Measurements from ENCODE around the gene CACNA1B.

Gene CACNA1B

DNA sequence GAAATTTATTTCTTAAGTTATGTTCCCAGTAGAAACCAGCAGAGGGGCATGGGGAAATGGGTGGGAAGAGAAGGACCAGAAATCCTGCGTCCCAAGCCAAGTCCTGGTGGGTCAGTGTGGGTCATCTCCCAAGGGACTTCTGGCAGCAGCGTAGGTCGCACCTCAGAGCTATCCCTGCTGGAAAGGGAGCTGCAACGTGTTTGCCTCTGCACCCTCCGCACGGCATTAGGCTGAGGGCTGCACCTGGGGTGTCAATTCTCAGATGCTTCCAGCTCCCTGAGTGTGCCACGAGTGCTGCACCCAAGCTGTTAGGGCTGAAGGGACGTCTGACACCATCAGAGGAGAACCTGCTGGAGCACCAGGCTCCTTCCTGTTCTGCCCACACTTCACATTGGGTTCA, 182.8 kb downstream of the CACNA1B start:
- DNase-seq: no peak

DNA sequence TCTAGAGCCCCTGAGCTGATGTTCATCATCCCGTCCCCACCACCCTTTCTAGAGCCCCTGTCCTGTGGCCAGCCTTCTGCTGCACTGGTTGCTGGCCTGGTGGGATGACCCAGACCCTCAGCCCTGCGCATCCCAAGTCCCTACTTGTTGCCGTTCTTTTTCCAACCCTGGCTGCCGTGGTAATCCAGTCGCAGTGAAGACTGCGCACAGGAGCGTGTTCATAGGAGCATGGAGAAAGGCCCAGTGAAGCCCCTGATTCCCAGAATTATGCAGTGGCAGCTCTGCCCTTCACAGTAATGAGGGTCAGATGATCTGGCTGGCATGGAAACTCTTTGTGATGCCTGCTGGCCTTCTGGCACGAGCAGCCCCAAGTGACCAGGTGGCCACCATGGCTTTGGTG, 183.3 kb downstream of the CACNA1B start:
- DNase-seq: no peak

DNA sequence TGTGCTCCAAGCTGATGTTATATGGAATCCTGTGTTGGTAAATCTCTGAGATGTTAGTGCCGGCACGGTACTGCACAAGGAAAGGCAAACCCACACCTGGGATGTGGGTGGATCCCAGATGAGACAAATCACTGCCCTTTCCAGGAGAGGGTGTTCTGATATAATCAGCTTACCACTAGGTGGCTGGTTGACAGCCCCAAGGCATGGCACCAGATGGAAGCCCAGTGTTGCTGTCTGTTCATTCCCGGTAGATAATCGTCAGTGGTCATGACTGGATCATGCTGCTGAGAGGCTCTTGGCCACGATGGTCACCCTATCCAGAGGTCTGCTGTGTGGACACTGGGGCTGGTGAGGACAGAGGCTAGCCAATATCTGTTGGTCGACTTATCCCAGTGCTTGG, 184.0 kb downstream of the CACNA1B start:
- no peak for DNase-seq

DNA sequence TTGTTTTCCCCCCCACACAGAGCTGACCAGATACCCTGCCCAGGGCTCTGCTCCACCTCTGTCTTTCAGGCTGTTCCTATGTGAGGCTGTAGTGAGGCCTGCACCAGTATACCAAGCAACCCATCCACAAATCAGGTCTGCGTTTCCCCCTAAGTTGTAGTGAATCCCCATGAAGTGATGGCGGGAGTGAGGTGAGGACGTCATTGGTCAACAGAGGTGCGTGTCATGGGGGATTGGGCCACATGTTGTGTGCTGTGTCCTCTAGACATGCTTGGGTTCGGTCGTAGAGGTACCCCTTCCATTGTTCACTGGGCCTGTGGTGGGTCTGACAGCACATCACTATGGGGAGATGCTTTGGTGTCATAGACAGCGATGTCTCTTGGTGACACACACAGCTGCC, 184.6 kb downstream of the CACNA1B start:
- no peak for DNase-seq

DNA sequence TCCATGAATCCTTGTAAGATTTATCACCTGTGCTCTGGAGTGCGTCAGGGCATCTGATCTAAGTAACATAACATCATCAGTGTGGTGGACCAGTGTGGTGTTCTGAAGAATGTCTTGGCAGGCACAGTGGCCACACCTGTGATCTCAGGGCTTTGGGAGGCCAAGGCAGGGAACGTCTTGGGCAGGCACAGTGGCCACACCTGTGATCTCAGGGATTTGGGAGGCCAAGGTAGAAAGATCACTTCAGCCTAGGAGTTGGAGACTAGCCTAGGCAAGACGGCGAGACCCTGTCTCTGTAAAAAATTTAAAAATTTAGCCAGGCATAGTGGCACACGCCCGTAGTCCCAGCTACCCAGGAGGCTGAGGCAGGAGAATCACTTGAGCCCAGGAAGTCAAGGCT, 185.5 kb downstream of the CACNA1B start:
- DNase-seq: no peak

DNA sequence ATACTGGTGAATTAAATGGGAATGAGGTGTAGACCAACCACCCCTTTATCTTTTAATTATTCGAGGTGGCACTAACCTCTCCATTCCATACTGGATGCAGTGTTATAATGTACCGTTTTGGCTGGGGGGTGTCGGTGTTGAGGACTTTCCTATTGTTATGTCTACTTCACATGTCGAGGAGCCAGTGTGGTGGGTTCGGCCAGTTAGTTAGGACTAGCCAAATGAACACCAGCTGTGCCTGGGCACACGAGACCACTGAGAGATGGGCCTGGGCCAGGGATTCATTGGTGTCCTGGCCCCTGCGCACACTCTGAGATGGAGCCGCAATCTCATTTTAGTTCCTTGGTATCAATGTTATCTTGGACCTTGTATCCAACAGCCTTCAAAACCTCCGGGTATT, 186.2 kb downstream of the CACNA1B start:
- no peak for DNase-seq

DNA sequence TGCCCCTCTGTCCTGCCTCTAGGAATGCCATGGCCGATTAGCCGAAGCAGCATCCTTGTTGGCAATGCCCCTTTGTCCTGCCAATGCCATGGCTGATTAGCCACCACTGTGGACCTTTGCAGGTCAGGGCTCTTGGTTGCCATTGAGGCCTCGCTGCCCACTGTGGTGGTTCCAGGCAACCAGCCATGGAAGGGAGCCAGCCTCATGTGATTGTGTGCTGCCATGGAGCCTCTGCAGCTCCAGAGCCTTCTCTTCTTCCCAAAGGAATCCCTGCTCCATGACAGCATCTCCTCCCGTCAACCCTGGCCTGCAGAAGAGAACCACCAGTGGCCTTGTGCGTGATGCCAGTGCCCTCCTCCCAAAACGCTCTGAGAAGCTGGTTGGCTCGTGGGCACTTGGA, 187.0 kb downstream of the CACNA1B start:
- no peak for DNase-seq

DNA sequence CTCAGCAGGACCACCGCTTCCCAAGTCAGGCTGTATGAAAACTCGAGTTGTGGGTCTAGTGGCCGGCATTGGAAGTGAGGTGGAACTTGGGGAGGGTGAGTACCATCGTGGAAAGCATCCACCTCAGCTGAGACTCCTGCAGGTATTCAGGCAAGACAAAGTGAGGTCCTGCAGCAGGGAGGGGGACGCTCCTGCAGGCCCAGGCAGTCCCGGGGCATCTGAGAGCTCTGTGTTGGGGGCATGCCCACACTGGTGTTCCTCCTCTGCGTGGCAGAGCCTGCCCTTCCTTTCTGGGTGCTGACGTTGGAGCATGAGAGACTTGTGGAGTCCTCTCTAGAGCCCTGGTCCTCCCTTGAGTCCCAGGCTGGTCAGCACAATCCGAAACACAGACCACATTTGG, 187.7 kb downstream of the CACNA1B start:
- no peak for DNase-seq

DNA sequence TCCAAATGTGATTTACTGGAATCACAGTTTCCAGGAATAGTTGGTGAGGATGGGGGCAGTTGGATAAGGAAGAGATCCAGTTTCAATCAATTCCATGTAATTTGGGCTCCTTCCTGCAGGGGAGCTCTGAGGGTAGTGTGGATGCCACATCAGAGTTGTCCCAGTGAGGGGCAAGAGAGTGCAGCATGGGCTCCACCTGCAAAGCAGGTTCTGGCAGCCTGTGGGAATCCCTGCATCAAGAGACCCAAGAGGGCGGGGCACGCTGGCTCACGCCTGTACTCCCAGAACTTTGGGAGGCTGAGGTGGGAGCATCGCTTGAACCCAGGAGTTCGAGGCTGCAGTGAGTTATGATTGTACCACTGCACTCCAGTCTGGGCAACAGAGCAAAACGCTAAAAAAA, 188.5 kb downstream of the CACNA1B start:
- DNase-seq: no peak

DNA sequence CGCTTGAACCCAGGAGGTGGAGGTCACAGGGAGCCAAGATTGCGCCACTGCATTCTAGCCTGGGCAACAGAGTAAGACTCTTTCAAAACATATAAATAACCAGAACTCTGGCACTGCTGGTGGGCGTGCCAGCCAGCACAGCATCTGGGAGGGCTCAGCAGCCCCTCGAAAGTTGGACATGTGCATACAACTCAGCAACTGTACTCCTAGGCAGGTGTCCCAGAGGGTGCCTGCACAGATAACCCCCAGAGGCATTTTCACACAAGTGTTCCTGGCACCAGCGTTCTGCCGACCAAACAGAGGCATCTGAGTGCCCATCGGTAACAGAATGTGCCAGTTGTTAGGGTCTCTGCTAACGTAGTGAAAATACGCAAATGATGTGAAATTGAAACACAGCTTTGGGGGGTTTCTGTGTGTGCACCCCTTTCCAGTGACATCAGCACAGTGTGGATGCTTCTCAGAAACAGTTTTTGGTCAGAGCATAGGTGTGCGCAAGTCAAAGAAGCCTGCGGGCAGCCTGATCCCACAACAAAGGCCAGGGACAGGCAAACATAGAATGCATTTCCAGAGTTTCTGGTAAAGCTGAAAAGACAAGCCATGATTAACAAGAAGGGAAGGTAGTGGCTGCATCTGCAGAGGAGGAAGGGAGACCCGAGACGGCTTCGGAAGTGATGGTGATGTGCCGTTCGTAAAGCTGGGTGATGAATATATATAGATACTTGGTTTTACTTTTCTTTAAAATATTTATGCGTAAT, 190.2 kb downstream of the CACNA1B start:
- no peak for DNase-seq

DNA sequence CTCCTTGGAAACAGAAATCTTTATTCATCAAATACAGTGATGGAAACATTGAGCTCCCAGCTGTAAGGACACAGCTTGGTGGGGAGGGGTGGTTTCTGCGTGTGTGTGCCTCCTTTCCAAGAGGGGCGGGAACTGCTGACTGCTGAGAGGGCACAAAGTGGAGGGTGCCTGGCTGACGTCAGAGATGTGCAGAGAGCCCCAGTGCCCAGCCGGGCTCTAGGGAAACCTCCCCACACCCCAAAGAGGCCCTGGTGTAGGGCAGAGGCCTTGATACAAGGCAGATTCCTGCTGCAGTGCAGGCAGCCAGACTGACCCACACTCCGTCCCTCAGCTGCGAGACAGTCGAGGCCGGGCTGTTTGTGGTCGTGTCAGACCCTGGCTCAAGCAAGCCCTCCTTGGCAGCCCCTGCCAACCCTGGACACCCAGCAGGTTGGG, 191.0 kb downstream of the CACNA1B start:
- no peak for DNase-seq

DNA sequence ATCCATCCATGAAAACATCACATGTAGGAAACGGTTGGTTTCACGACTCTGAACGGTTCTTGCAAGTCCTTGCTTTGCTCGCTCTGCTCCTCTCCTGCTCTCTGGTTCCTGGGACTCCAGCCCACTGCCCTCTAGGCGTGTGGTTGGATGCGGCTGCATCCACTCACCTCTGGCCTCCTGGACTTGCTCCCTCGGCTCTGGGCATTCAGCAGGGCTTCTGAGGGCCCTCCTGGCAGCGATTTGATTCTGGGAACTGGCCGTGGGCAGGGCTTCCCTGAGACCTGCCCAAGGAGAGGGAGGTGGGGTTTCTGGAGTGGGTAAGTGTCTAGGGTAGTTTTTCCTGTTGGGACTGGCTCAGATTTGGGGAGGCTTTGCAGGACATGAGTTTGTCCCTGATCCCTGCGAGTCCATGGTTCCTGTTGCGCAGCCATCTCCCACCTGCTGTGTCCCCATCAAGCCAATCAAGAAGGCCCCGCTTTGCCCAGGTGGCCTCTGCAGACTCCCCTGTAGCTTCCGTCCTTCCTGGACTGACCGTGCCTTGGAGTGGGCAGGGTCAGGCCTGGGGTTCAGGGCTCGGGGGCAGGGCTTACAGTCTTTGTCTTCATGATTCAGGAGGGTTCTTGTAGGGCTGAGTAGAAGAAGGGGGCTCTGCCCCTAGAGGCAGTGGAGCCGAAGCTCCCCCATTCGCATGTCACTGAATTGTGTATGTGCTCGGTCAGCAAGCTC, 192.3 kb downstream of the CACNA1B start:
- DNase-seq: no peak

DNA sequence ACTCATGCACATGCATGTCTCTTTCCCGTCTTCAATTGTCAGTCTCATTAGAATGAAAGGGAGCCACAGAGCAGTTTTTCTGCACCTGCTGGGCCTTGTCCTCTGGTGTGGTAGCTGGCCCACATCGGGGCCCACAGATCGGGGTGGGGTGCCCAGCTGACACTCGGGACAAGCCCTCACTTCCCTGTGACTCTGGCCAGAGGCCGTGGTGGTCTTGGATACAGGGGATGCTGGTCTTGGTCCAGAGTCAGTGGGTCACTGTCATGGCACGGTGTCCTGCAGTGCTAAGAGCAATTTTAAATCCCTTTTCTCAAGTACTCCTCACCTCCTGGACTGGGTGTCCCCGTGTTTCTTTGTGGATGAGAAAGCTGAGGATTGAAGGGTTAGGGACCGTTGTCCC, 193.2 kb downstream of the CACNA1B start:
- no peak for DNase-seq

DNA sequence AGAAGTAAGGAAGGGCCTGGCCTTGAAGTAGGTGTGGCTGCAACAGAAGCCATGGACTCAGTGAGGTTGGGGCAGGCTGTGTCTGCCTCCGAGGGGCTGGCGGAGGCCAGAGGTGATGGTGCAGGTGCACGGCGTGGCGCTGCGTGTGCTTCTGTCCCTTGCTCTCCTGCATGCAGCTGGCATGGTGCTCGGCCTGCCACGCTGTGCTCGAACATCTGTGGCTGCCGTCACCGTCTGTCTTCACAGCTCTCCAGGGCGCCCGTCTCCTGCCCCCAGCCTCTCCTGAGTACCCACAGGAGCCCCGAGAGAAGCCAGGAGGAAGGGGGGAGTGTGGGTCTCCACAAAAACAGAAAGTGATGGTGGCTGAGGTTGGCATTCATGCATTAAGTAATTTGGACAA, 193.7 kb downstream of the CACNA1B start:
- DNase-seq: no peak

DNA sequence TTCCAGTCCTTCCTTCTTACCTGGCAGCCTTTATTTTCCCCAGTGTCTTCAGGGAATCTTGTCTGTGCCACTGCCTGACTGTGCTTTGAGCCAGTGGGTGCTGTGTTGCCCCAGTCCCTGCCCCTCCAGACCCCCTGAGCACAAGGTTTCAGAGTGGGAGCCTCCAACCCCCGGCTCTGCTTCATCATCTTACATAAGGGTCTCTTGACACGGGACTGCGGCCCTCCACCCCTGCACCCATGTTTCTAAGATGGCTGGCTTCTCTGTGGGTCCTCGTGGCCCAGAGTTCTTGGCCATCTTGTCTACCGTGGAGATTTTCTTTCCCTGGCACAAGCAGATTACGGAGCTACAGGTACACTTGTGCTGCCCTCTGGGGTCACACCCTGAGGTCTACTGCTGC, 194.1 kb downstream of the CACNA1B start:
- DNase-seq: no peak

DNA sequence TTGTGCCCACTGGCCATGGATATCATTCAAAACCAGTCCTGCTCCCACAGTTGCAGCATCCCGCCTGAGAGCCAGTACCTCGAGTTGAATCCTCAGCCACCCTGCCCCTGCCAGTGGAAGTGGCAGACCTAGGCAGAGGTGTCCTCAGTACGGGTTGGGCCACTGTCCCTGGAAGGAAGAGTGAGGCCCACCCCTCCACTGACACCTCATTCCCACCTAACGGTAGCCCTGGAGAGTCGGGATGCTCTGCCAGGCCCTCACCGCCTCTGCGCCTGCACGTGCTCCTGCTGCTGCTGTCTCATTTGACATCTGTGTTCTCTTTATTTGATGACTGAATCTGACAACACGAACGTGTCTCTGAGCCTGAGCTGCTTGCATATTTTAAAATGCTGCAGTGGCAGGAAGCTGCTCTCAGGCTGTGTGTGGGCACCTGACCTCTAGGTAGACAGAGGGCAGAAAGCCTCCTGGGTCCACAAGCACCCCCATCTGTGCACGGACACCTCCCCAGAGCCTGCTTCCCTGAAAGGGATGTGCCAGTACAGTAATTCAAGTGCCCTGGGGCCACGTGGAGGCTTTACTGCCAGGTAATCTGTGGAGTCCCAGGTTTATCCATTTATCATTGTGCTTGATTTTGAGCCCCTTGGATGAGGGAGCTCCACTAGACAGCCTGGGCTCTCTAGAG, 194.7 kb downstream of the CACNA1B start:
- DNase-seq: no peak

DNA sequence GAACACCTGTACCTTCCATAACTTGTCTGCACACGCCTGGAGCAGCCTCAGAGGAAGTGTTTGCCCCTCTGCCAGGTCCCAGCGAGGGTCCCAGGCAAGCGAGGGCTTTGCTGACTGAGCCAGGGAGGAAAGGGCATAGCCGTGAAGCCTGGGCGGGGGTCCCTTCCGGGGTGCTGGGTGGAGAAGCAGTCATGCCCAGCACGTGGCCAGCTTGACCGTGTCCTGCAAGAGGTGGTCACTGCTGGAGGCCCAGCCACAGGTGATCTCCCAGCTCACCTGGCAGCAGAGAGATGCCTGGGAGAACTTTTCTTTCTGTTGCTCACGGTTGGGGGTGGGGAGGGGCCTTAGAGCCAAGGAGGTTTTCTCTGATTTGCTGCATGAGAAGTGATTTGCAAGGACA, 195.3 kb downstream of the CACNA1B start:
- no peak for DNase-seq

DNA sequence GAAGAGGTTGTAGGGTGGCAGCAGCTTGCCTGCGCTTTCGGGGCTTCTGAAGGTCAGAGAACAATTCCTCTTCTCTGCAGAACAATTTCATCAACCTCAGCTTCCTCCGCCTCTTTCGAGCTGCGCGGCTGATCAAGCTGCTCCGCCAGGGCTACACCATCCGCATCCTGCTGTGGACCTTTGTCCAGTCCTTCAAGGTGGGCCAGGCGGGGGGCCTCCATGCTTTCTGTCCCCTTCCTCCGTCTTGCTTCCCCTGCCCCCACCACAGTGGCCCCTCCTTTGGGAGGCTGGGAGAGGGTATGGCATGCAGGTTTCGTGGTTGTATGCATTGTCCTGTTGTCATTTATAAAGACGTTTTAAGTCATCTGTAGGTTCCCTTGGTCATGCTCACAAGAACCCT, 195.8 kb downstream of the CACNA1B start:
- no peak for DNase-seq

DNA sequence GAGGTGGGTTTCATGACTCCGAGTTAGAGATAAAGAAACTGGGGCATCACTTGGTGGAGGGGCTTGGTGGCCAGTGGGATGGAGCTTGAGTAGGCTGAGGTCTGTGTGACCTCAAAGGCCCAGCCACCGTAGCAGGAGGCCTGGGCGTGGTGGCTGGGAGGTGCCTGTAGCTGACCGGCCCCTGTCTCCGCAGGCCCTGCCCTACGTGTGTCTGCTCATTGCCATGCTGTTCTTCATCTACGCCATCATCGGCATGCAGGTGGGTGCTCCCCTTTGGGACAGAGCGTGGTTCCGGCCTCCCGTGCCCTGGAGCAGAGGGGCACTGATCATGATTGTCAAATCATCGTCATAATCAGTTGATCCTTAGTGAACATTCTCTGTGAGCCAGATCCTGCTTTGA, 196.2 kb downstream of the CACNA1B start:
- no peak for DNase-seq

DNA sequence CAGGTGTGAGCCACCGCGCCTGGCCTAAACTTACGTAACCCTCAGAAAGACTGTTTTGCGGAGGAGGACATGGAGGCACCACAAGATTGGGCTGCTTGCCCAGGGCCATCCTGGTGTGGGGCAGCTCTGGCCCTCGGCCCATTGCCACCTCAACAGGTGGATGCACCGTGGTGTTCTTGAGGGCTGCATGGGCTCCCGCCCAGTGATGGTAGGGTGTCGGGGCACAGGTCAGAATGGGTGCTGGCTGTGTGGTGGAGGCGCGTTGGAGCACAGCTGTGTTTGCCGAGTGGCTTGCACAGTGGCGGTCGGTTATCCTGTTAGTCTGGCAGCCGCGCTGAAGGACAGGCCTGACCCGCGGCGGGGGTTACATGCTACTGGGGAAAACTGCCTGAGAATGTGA, 196.9 kb downstream of the CACNA1B start:
- DNase-seq: no peak

DNA sequence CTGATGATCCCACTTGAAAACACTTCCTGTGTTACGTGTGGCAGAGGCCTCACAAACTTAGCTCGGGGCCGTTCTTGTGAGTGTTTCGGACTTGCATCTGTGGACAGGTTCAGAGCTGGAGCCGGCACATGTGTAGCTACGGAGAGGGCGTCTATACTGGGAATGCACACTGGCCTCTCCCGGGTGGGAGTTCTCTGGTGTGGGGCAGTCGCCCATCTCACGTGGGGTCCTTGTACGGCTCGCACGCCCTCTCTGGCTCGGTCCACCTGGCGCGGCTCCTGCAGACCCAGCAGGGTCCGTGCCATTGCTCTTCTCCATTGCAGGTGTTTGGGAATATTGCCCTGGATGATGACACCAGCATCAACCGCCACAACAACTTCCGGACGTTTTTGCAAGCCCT, 197.9 kb downstream of the CACNA1B start:
- no peak for DNase-seq

DNA sequence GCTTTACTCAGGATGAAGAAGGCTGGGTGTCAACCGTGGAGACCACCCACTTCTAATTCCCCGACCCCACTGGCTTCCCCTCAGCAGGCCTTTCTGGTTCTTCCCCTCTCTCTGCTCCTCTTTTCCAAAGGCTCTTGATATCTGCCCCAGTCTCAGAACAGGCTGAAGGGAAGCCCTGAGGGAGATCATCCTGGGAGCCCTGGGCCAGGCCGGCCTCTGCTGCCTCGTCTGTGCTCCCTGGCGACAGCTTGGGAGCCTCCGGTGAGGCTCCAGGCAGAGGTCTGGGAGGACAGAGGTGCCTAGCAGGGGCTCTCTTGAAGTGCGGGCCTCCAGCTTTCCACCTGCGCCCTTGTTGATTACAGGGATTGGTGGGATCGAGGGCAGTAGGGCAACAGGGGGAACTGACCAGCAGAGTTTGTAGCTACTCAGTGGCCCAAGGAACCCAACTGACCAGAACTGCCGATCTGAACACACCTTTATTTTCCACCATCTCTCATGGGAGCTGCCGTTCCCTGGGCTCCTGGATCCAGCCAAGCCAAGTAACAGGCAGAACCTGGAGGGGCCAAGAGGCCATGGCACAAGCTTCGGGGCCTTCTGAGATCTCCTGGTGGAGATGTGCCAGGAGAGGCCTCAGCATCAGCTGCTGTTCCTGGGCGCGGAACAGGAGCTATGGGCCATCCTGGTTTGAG, 198.5 kb downstream of the CACNA1B start:
- no peak for DNase-seq

DNA sequence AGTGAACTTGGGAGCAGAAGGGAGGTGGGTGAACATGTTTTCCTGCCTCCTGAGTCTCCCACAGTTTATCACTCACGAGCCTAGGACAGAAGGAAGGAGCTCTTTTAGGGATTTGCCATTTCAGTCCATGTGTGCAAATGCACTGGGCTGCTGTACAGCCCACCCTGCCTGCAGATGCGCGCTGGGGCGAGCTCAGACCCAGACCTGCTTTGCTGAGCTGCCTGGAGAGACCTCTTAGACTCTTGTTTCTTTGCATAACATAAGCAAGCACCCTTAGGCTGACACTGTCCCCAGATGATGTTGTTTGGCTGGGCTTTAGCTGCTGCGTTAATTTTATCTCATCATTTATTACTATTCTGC, 199.0 kb downstream of the CACNA1B start:
- DNase-seq: no peak

DNA sequence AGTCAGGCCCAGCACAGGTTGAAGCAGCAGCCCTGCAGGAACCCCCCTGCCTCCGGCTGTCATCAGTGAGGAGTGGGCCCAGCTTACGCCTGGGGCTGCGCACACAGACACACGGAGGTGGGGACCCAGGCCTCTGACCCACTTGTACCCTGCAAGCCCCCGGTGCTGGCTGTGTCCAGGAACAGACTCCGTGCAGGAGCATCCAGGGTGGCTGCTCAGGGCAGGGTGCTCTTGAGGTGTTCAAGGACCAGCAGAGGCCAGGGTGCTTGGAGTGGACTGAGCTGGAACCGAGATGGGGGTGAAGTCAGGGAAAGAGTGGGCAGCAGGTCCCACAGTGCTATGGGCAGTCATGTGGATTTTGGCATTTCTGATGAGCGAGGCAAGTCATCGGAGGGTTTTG, 199.5 kb downstream of the CACNA1B start:
- DNase-seq: no peak

Data from bone marrow (tissue), 2 donors.